CD4-positive, alpha-beta T cell (primary cell): ENCODE data around the gene BMP4. TPM values are rescaled to one million over a fixed set of nuclear protein-coding genes. Genes with fewer than 3 reads are reported as not detected.

Experiments used
- ATAC-seq: fragments of 200-7000 bp; cut with Tn5 transposase; one replicate; pipeline ENCODE4 v1.10.0; 2022; ENCODE audit warnings: mild to moderate bottlenecking; ENCODE audit not compliant: poor library complexity
- CTCF ChIA-PET: fragments of 350-600 bp; sonication (Branson Sonifier 250); formaldehyde crosslinking; loops from one replicate; lab custom pipeline; 2021; ENCODE audit warnings: antibody characterized with exemption, inconsistent platforms; lab: Charles Lee
- POLR2A ChIA-PET: fragments of 350-600 bp; sonication (Branson Sonifier 250); formaldehyde crosslinking; loops from one replicate; lab custom pipeline; 2021; ENCODE audit warnings: antibody characterized with exemption, inconsistent platforms; lab: Charles Lee
- DNase-seq, 14 experiments: peaks; one replicate each; pipeline ENCODE4 v3.0.0-alpha.2; 2013 to 2020; ENCODE audit warnings: mixed read lengths in 2 of 14
- H3K27ac ChIP-seq, 2 donors: one replicate each; pipeline versions ENCODE4 v1.5.1 to v1.7.0; 2013; ENCODE audit warnings: low read length in 2 of 2, low read depth in 1 of 2, mild to moderate bottlenecking in 1 of 2
- H3K27me3 ChIP-seq, 2 experiments: 1 replicate in 1 of 2; 2 replicates in 1 of 2; pipeline versions ENCODE4 v1.6.1 to v1.7.0; 2013; ENCODE audit warnings: low read length in 2 of 2, control low read depth in 1 of 2, mild to moderate bottlenecking in 1 of 2, moderate library complexity in 1 of 2; ENCODE audit not compliant: insufficient read depth in 2 of 2, control insufficient read depth in 1 of 2
- H3K36me3 ChIP-seq: one replicate; pipeline ENCODE4 v1.6.1; 2013; ENCODE audit warnings: low read length, control low read depth; ENCODE audit not compliant: insufficient read depth
- H3K4me1 ChIP-seq: one replicate; pipeline ENCODE4 v1.6.1; 2013; ENCODE audit warnings: low read length, control low read depth; ENCODE audit not compliant: insufficient read depth
- H3K4me3 ChIP-seq: one replicate; pipeline ENCODE4 v1.5.1; 2013; ENCODE audit warnings: mild to moderate bottlenecking, low read length, moderate library complexity
- H3K9me3 ChIP-seq, 2 experiments: 1 replicate in 1 of 2; 2 replicates in 1 of 2; pipeline versions ENCODE4 v1.6.1 to v1.7.0; 2013; ENCODE audit warnings: low read length in 2 of 2, mild to moderate bottlenecking in 2 of 2, control low read depth in 1 of 2, moderate library complexity in 1 of 2; ENCODE audit not compliant: control insufficient read depth in 1 of 2, insufficient read depth in 1 of 2
- H3K27ac Mint-ChIP-seq: one replicate; pipeline ENCODE4 v1.8.0; 2020; ENCODE audit warnings: mixed read lengths
- H3K27me3 Mint-ChIP-seq: one replicate; pipeline ENCODE4 v1.8.0; 2021; ENCODE audit warnings: mixed read lengths
- H3K36me3 Mint-ChIP-seq: one replicate; pipeline ENCODE4 v1.8.0; 2021; ENCODE audit warnings: low read depth, mixed read lengths
- H3K4me1 Mint-ChIP-seq: one replicate; pipeline ENCODE4 v1.8.0; 2021; ENCODE audit warnings: low read depth, mixed read lengths
- H3K4me3 Mint-ChIP-seq: one replicate; pipeline ENCODE4 v1.8.0; 2020; ENCODE audit warnings: mild to moderate bottlenecking, mixed read lengths
- H3K9me3 Mint-ChIP-seq: one replicate; pipeline ENCODE4 v1.8.0; 2020; ENCODE audit warnings: mixed read lengths
- intact Hi-C, 2 experiments: fragments of 100-400 bp; cut with DNase I in 1 of 2; cut with micrococcal nuclease in 1 of 2; formaldehyde crosslinking; loops; one replicate each; pipeline versions ENCODE4 v1.15.1 to v1.9.0; 2023 to 2025; cut with DNase I, micrococcal nuclease
- total RNA-seq, 174 experiments: library from RNA in 2 of 174; stranded (reverse) in 2 of 174; gene quantifications; one replicate each; pipeline ENCODE4 v1.2.3 and lab custom pipeline; 2021 to 2026
- TF ChIP-seq, protein P1 (sequence below): fragments of 200-600 bp; IDR thresholded peaks from one replicate; pipeline ENCODE4 v1.8.0; 2022; ENCODE audit warnings: antibody characterized with exemption, mild to moderate bottlenecking

Gene BMP4
- total RNA-seq, 2 experiments from 2014 or later: not detected

- peaks cover 27% of the 10 kb centered on the region for H3K27me3 Mint-ChIP-seq
- Histone ChIP-seq H3K36me3 (no peaks in the 10 kb centered on the region), H3K27me3 (no peaks in the 10 kb centered on the region), H3K27ac (no peak overlapping the region), H3K9me3 (peaks cover 0 to 3% of the 10 kb centered on the region in 2 experiments), H3K4me1 (no peaks in the 10 kb centered on the region), H3K4me3 (no peak overlapping the region)
- CTCF ChIA-PET: no interaction called here
- H3K9me3 Mint-ChIP-seq: no peaks in the 10 kb centered on the region
- POLR2A ChIA-PET: no interaction called here
- intact Hi-C loops: loop anchor here (5.0 kb wide), 2 partner anchors 237 to 242 kb away; no protein-coding TSS in a partner anchor
- H3K4me3 Mint-ChIP-seq: no peak overlapping the region
- H3K36me3 Mint-ChIP-seq: no peaks in the 10 kb centered on the region
- DNase-seq (no peak), ATAC-seq (no peak)
- H3K27ac Mint-ChIP-seq: no peak overlapping the region
- TF ChIP-seq, protein P1, sequence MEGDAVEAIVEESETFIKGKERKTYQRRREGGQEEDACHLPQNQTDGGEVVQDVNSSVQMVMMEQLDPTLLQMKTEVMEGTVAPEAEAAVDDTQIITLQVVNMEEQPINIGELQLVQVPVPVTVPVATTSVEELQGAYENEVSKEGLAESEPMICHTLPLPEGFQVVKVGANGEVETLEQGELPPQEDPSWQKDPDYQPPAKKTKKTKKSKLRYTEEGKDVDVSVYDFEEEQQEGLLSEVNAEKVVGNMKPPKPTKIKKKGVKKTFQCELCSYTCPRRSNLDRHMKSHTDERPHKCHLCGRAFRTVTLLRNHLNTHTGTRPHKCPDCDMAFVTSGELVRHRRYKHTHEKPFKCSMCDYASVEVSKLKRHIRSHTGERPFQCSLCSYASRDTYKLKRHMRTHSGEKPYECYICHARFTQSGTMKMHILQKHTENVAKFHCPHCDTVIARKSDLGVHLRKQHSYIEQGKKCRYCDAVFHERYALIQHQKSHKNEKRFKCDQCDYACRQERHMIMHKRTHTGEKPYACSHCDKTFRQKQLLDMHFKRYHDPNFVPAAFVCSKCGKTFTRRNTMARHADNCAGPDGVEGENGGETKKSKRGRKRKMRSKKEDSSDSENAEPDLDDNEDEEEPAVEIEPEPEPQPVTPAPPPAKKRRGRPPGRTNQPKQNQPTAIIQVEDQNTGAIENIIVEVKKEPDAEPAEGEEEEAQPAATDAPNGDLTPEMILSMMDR: no peak
- no peaks in the 10 kb centered on the region for H3K4me1 Mint-ChIP-seq
Measured at GRCh38 chr14:53934778-53935414, 21.7 kb downstream of the BMP4 start.

DNA sequence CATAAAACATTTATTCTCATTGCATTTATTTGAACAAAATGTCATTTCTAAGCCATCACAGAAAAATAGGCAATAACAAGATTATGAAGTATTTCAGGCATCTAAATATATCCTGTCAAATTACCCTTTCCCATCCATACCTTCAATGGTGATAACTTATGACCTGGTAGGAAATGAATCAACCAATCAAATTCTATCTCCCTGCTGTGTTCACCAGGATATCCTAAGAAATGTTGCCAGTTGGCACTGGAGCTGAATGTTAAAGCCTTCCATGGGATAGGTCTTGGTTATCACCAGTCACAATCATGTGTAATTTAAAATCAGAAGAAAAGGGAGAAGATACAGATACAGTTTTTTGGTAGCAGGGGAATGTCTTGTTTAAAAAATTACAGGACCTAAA, 23.7 kb downstream of the BMP4 start:
- Mint-ChIP-seq H3K27me3 (peaks cover 16% of the 10 kb centered on the region), H3K4me1 (no peaks in the 10 kb centered on the region), H3K27ac (no peak overlapping the region), H3K36me3 (no peaks in the 10 kb centered on the region), H3K9me3 (no peaks in the 10 kb centered on the region), H3K4me3 (no peak overlapping the region)
- Histone ChIP-seq H3K27ac (no peak overlapping the region), H3K9me3 (peaks cover 0 to 3% of the 10 kb centered on the region in 2 experiments), H3K36me3 (no peaks in the 10 kb centered on the region), H3K4me3 (no peak overlapping the region), H3K4me1 (no peaks in the 10 kb centered on the region), H3K27me3 (no peaks in the 10 kb centered on the region)
- DNase-seq (no peak), ATAC-seq (no peak)
- CTCF ChIA-PET: no interaction called here
- intact Hi-C loops: loop anchor here (5.0 kb wide), 2 partner anchors 239 to 244 kb away; no protein-coding TSS in a partner anchor
- POLR2A ChIA-PET: no interaction called here
- TF ChIP-seq, protein P1: no peak

DNA sequence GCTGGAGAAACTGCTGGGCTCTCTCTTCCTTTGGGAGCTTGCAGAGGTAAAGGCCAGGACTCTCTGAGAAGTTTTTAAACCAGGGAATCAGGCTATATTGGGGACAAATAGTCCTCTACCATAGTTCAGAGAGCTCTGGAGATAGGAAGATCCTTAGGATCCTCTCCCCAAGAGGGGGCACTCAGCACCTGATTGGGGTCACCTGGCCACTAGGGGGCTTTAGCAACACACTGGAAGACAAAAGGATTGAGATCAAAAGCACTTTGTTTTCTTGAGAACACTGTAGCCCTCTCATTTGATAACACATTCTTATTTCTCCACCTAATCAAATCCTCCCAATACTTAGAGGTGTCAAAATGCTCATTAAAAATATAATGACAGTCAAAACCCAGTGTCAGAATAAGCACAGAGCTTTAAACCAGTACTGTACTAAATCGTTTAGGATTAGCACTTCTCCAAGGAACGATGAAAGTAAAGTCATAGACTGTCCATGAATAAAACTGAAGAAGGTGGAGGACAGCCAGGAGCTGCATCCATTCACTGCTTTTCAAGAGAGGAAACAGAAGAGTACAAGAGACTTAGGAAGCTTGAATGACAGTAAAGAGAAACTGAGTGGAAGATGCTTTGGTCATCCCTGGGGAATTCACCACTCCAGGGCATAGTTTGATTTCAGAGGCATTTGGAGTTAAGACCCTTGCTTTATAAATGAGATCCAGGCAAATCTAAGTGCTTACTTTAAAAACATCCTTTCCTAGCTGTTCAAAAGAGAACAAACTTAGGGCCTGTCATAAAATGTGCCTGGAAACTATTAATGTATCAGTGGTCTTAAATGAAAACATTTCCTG, 26.5 kb downstream of the BMP4 start:
- H3K9me3 Mint-ChIP-seq: no peaks in the 10 kb centered on the region
- Histone ChIP-seq H3K27ac (no peak overlapping the region), H3K4me1 (no peaks in the 10 kb centered on the region), H3K27me3 (peaks cover 0 to 5% of the 10 kb centered on the region in 2 experiments), H3K4me3 (no peak overlapping the region), H3K36me3 (no peaks in the 10 kb centered on the region), H3K9me3 (no peaks in the 10 kb centered on the region)
- H3K4me3 Mint-ChIP-seq: no peak overlapping the region
- POLR2A ChIA-PET: no interaction called here
- ATAC-seq (no peak), DNase-seq (peak in 7 of 14 experiments; percentile 9 to 53 (median 31))
- CTCF ChIA-PET: no interaction called here
- TF ChIP-seq, protein P1: peak; percentile 32
- H3K27me3 Mint-ChIP-seq: peaks cover 17% of the 10 kb centered on the region
- H3K27ac Mint-ChIP-seq: no peak overlapping the region
- H3K36me3 Mint-ChIP-seq: no peaks in the 10 kb centered on the region
- intact Hi-C loops: loop anchor here (5.0 kb wide), 2 partner anchors 242 to 247 kb away; no protein-coding TSS in a partner anchor
- H3K4me1 Mint-ChIP-seq: no peaks in the 10 kb centered on the region
